ENCODE measurements around the gene PTPRU. TPM values are rescaled to one million over a fixed set of nuclear protein-coding genes. Genes with fewer than 3 reads are reported as not detected.

The PTPRU gene
- total and polyA plus RNA-seq, 4 donors = 36.2 to 62.1 (median 47.8) TPM

DNA sequence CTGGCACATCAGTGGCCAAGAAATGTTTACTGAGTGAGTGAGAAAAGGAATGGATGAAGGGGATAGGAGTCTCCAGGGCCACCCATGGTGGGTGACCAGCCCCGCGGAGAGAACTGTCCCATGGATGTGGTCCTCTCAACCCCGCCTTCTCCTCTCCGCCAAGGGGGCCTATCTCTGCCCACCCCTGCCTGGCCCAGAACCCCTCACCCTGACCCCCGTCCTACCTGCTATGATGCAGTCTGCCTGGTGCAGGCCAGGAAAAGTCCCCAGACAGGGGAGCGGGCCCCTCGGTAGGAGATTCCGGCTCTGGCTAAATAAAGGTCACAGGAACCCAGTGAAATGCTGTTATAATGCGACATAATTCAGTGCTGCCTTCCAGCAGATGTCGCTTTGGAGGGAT lies 107.6 kb downstream of the PTPRU start:
- WGBS (ENCODE audit: insufficient coverage) = 60% methylated on average over 10 of the region's 10 CpGs
- Histone ChIP-seq H3K4me3 (ENCODE audit: low read depth, low read length) (no peak overlapping the region), H3K27me3 (ENCODE audit: control insufficient read depth, insufficient read depth, low read length) (no peaks in the 10 kb centered on the region), H3K4me1 (ENCODE audit: control insufficient read depth, insufficient read depth, low read length) (peaks cover 4% of the 10 kb centered on the region), H3K27ac (ENCODE audit: low read depth, low read length) (no peak overlapping the region), H3K36me3 (ENCODE audit: control insufficient read depth, insufficient read depth, low read length) (no peaks in the 10 kb centered on the region), H3K9me3 (ENCODE audit: control insufficient read depth, insufficient read depth, low read length) (no peaks in the 10 kb centered on the region)
- no peak for DNase-seq (ENCODE audit: low read depth in 4 of 6, low spot score in 6 of 6)

DNA sequence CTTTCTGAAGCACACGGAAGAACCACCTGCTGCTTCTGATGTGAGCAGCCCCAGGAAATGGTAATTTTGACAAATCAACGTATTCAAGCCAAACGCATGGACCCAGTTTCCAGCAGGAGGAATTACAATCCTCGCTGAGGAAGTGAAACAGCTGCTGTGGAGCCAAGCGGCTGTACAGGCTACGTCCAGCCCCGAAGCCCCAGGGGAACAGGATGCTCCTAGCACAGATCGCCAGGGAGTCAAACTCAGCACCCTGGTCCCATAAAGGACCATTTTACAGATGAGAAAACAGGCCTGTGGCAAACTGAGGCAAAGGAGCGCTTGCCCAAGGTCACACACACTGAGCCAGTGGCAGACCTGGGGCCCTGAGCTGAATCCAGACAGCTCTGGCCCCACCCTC lies 108.0 kb downstream of the PTPRU start:
- Histone ChIP-seq H3K9me3 (ENCODE audit: control insufficient read depth, insufficient read depth, low read length) (no peaks in the 10 kb centered on the region), H3K27ac (ENCODE audit: low read depth, low read length) (no peak overlapping the region), H3K4me1 (ENCODE audit: control insufficient read depth, insufficient read depth, low read length) (peaks cover 4% of the 10 kb centered on the region), H3K36me3 (ENCODE audit: control insufficient read depth, insufficient read depth, low read length) (no peaks in the 10 kb centered on the region), H3K4me3 (ENCODE audit: low read depth, low read length) (no peak overlapping the region), H3K27me3 (ENCODE audit: control insufficient read depth, insufficient read depth, low read length) (no peaks in the 10 kb centered on the region)
- 51% methylated on average over 9 of the region's 9 CpGs for WGBS (ENCODE audit: insufficient coverage)
- DNase-seq (ENCODE audit: low read depth in 4 of 6, low spot score in 6 of 6) = no peak

DNA sequence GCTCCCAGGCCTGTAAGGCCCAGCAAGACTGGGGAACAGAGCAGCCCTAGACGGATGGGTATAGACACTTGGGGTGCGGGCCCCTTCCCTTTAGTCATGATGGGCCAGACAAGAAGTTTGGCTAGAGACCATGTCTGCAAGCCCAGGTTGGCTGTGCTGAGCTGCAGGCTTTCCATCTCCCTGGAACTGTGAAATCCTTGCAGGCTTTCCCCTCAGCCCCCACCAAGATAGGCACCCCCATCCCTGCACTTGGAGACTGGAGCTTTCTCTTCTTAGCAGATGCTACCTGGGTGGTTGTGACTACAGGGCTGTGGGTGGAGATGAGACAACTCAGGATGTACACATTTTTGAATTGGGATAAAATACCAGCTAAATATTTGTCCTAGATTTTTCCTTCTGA lies 110.3 kb downstream of the PTPRU start:
- H3K4me3 ChIP-seq (ENCODE audit: low read depth, low read length) = no peak overlapping the region
- H3K9me3 ChIP-seq (ENCODE audit: control insufficient read depth, insufficient read depth, low read length) = no peaks in the 10 kb centered on the region
- DNase-seq (ENCODE audit: low read depth in 4 of 6, low spot score in 6 of 6) = peak in 1 of 6 donors; percentile 54
- no peaks in the 10 kb centered on the region for H3K36me3 ChIP-seq (ENCODE audit: control insufficient read depth, insufficient read depth, low read length)
- 95% methylated on average over 2 of the region's 2 CpGs for WGBS (ENCODE audit: insufficient coverage)
- no peak overlapping the region for H3K27ac ChIP-seq (ENCODE audit: low read depth, low read length)
- H3K27me3 ChIP-seq (ENCODE audit: control insufficient read depth, insufficient read depth, low read length) = no peaks in the 10 kb centered on the region
- peaks cover 4% of the 10 kb centered on the region for H3K4me1 ChIP-seq (ENCODE audit: control insufficient read depth, insufficient read depth, low read length)

DNA sequence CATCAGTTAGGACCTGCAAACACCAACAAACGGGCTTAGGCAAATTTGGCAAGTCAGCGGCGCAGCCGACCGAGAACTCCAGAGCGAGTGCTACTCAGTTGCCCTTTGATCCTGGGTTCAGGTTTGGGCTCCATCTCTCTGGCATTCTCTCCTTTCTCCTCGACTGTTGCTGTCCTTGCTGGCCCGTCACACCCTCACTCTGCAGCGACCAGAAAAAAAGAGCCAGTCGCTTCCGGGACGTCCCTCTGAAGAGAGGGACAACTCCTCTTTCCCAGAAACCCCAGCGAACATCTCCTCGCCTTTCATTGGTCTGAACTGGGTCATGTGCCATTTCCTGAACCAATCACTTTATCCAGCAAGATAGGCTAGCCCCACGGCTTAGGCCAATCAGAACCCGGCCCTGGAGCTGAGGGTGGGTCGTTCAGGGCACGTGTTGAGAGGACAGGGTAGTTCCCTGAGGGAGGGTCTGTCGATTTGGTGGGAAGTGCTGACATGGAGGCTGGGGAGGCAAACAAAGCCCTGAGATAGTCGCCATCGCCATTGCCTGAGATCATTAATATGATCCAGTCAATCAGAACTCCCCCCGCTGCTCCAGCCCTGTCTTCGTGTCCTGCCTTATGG lies 113.7 kb downstream of the PTPRU start:
- no peak for DNase-seq (ENCODE audit: low read depth in 4 of 6, low spot score in 6 of 6)
- 87% methylated on average over 21 of the region's 23 CpGs for WGBS (ENCODE audit: insufficient coverage)
- H3K4me3 ChIP-seq (ENCODE audit: low read depth, low read length) = no peak overlapping the region

DNA sequence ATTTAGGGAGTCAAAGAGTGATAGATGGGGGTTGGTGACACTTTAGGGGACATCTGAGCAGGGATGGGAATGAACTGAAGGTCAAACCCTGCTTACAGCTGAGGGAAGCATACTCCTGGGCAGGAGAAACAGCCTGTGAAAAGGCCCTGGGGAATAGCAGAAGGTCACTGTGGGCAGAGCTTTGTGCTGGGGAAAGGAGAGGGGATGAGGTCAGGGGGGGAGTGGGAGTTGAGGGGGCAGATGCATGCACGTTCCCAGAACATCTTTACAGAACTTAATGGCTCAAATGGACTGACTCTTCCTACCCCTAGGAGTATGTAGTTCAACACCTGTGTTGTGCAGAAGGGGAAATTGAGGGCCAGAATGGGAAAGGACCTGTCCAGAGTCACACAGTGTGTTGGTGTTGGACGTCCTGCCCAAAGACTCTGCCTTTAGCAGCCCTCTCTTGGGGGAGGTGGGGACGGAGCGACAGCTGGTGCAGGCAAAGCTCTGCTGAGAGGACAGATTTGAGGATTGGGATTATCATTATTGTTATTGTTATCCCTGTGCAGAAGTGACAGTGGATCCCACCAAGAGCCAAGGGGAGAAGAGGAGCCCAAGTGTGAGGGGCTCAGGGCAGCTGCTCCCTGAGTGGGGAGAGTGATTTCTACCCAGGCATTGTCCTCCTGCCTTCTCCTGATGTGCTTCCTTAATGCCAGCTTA lies 116.5 kb downstream of the PTPRU start:
- 82% methylated on average over 3 of the region's 4 CpGs for WGBS (ENCODE audit: insufficient coverage)
- Histone ChIP-seq H3K27me3 (ENCODE audit: control insufficient read depth, insufficient read depth, low read length) (no peaks in the 10 kb centered on the region), H3K36me3 (ENCODE audit: control insufficient read depth, insufficient read depth, low read length) (no peaks in the 10 kb centered on the region), H3K27ac (ENCODE audit: low read depth, low read length) (no peak overlapping the region), H3K4me3 (ENCODE audit: low read depth, low read length) (no peak overlapping the region), H3K9me3 (ENCODE audit: control insufficient read depth, insufficient read depth, low read length) (no peaks in the 10 kb centered on the region), H3K4me1 (ENCODE audit: control insufficient read depth, insufficient read depth, low read length) (no peaks in the 10 kb centered on the region)
- DNase-seq (ENCODE audit: low read depth in 4 of 6, low spot score in 6 of 6) = no peak

More for the DNA sequence above, 113.7 kb downstream of the PTPRU start:
- no peak overlapping the region for H3K27ac ChIP-seq (ENCODE audit: low read depth, low read length)
- H3K36me3 ChIP-seq (ENCODE audit: control insufficient read depth, insufficient read depth, low read length) = no peaks in the 10 kb centered on the region
- no peaks in the 10 kb centered on the region for H3K27me3 ChIP-seq (ENCODE audit: control insufficient read depth, insufficient read depth, low read length)
- H3K4me1 ChIP-seq (ENCODE audit: control insufficient read depth, insufficient read depth, low read length) = no peaks in the 10 kb centered on the region
- H3K9me3 ChIP-seq (ENCODE audit: control insufficient read depth, insufficient read depth, low read length) = no peaks in the 10 kb centered on the region

DNA sequence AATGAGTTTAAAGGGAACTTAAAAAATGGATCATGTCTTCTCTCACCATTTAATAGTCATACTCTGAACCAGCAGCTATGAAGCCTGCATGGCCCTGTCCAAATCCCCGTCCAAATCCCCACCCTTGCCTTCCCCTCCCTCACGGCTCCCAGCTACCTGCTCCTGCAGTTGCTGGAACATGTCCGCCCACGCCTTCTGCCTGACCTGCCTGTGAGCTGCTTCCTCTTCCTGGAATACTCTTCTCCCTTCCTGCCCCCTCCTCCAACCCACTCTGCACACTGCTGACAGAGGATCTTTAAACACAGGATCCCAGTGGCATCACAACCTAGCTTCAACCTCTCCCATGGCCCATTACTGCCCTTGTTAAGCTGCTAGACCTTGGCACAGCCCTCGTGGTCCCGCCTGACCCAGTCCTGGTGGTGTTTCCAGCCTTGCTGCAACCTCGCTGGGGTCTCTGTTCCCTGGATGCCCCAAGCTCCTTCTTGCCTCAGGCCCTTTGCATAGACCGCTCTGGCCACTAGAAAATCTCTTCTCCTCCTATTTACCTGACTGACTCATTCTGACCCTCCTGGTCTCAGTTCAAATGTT lies 118.3 kb downstream of the PTPRU start:
- no peaks in the 10 kb centered on the region for H3K9me3 ChIP-seq (ENCODE audit: control insufficient read depth, insufficient read depth, low read length)
- H3K36me3 ChIP-seq (ENCODE audit: control insufficient read depth, insufficient read depth, low read length) = no peaks in the 10 kb centered on the region
- H3K4me1 ChIP-seq (ENCODE audit: control insufficient read depth, insufficient read depth, low read length) = no peaks in the 10 kb centered on the region
- H3K4me3 ChIP-seq (ENCODE audit: low read depth, low read length) = no peak overlapping the region
- 84% methylated on average over 8 of the region's 8 CpGs for WGBS (ENCODE audit: insufficient coverage)
- no peak overlapping the region for H3K27ac ChIP-seq (ENCODE audit: low read depth, low read length)
- DNase-seq (ENCODE audit: low read depth in 4 of 6, low spot score in 6 of 6) = no peak
- no peaks in the 10 kb centered on the region for H3K27me3 ChIP-seq (ENCODE audit: control insufficient read depth, insufficient read depth, low read length)

DNA sequence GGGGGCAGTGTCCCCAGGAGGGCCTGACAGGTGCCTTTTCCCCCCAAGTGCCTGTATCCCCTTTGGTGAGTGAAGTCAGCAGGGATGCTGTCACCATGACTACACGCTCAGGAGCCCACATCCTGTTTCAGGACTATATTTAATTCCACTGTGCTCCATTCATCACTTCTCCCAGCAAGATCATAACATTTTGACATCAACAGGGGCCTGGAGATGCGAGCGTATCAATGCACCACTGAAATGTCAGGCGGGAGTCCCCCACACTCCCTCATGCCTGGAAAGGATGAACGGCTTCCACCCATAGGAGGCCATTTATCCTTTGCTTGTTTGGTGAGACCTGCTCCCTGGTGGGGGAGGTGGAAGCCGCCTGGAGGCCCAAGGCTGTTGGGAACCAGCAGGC lies 119.1 kb downstream of the PTPRU start:
- Histone ChIP-seq H3K9me3 (ENCODE audit: control insufficient read depth, insufficient read depth, low read length) (no peaks in the 10 kb centered on the region), H3K36me3 (ENCODE audit: control insufficient read depth, insufficient read depth, low read length) (no peaks in the 10 kb centered on the region), H3K4me3 (ENCODE audit: low read depth, low read length) (no peak overlapping the region), H3K27ac (ENCODE audit: low read depth, low read length) (no peak overlapping the region), H3K4me1 (ENCODE audit: control insufficient read depth, insufficient read depth, low read length) (no peaks in the 10 kb centered on the region), H3K27me3 (ENCODE audit: control insufficient read depth, insufficient read depth, low read length) (no peaks in the 10 kb centered on the region)
- 50% methylated on average over 1 of the region's 6 CpGs for WGBS (ENCODE audit: insufficient coverage)
- peak in 1 of 6 donors; percentile 31 for DNase-seq (ENCODE audit: low read depth in 4 of 6, low spot score in 6 of 6)

DNA sequence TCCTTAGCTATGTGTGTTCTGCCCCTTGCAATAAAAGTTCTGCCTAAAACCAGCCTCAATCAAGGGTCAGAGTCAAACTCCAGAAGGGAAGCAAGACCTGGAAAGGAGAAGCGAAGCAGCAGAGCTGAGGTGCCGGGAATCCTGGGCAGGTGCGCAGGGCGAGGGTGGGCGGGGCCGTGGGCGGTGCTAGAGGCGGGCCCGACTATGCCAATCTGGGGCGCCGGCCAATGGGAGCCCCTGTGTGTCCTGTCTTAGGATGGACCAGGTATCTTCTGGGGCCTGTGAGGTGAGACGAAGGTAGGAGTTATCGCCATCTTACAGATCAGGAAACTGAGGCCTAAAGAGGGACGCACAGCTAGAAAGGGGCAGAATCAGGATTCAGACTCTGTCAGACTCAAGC lies 120.3 kb downstream of the PTPRU start:
- H3K4me1 ChIP-seq (ENCODE audit: control insufficient read depth, insufficient read depth, low read length) = no peaks in the 10 kb centered on the region
- no peak overlapping the region for H3K27ac ChIP-seq (ENCODE audit: low read depth, low read length)
- WGBS (ENCODE audit: insufficient coverage) = 68% methylated on average over 12 of the region's 14 CpGs
- H3K4me3 ChIP-seq (ENCODE audit: low read depth, low read length) = no peak overlapping the region
- no peaks in the 10 kb centered on the region for H3K27me3 ChIP-seq (ENCODE audit: control insufficient read depth, insufficient read depth, low read length)
- no peak for DNase-seq (ENCODE audit: low read depth in 4 of 6, low spot score in 6 of 6)
- H3K9me3 ChIP-seq (ENCODE audit: control insufficient read depth, insufficient read depth, low read length) = no peaks in the 10 kb centered on the region
- H3K36me3 ChIP-seq (ENCODE audit: control insufficient read depth, insufficient read depth, low read length) = no peaks in the 10 kb centered on the region

DNA sequence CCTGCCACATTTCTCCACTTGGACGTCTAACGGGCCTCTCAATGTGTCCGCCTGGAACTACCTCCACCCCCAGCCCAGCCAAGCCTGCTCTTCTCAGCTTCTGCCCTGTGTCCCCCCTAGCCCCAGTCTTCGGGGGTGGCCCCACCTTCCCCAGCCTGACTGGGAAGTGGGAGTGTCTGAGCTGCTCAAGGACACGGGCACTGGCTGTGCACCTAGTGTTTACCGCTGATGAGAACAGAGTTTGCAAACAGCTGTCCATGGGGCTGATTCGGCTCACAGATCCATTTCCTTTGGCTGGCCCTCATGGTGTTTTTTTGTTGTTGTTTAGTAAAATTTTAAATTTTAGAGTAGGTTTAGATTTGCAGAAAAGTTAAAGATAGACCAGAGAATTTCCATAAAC lies 121.1 kb downstream of the PTPRU start:
- no peaks in the 10 kb centered on the region for H3K9me3 ChIP-seq (ENCODE audit: control insufficient read depth, insufficient read depth, low read length)
- H3K4me3 ChIP-seq (ENCODE audit: low read depth, low read length) = no peak overlapping the region
- 71% methylated on average over 1 of the region's 7 CpGs for WGBS (ENCODE audit: insufficient coverage)
- no peak for DNase-seq (ENCODE audit: low read depth in 4 of 6, low spot score in 6 of 6)
- H3K36me3 ChIP-seq (ENCODE audit: control insufficient read depth, insufficient read depth, low read length) = no peaks in the 10 kb centered on the region
- no peaks in the 10 kb centered on the region for H3K27me3 ChIP-seq (ENCODE audit: control insufficient read depth, insufficient read depth, low read length)
- no peaks in the 10 kb centered on the region for H3K4me1 ChIP-seq (ENCODE audit: control insufficient read depth, insufficient read depth, low read length)
- no peak overlapping the region for H3K27ac ChIP-seq (ENCODE audit: low read depth, low read length)

DNA sequence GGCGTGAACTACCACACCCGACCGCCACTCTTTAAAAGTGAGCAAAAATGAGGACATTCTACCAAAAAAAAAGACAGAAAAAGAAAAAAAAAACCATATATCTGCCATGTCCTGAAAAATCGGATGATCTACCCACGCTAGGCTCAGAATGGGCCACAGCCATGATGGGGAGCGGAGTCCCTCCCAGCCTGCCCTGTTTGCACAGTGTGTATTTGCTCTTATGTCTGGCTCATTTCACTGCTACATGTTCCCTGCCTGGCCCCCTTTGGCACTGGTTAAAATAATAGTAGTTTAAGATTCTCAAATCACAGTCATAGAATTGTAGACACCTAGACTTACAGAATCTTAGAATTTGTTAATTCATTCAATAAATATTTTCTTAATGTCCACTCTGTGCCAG lies 121.9 kb downstream of the PTPRU start:
- Histone ChIP-seq H3K27me3 (ENCODE audit: control insufficient read depth, insufficient read depth, low read length) (no peaks in the 10 kb centered on the region), H3K4me1 (ENCODE audit: control insufficient read depth, insufficient read depth, low read length) (no peaks in the 10 kb centered on the region), H3K36me3 (ENCODE audit: control insufficient read depth, insufficient read depth, low read length) (no peaks in the 10 kb centered on the region), H3K27ac (ENCODE audit: low read depth, low read length) (no peak overlapping the region), H3K9me3 (ENCODE audit: control insufficient read depth, insufficient read depth, low read length) (no peaks in the 10 kb centered on the region), H3K4me3 (ENCODE audit: low read depth, low read length) (no peak overlapping the region)
- no peak for DNase-seq (ENCODE audit: low read depth in 4 of 6, low spot score in 6 of 6)
- WGBS (ENCODE audit: insufficient coverage) = 91% methylated on average over 3 of the region's 6 CpGs

Data from spinal cord (tissue), 10 donors.